VCaP (cell line): Measurements from ENCODE around the gene ALG2.
"Not testable (repeated sequence)": the region's sequence is repeated elsewhere in the genome, so short reads cannot be mapped to it uniquely, and the experiment has no call there.

Experiments
- H3K27ac ChIP-seq: fragments of 450-650 bp; 2 replicates; pipeline ENCODE4 v1.5.1; 2017
- CTCF ChIP-seq: fragments of 450-650 bp; conservative IDR thresholded peaks from 2 replicates; pipeline ENCODE4 v1.5.1; 2017; ENCODE audit warnings: mild to moderate bottlenecking, moderate library complexity

ALG2 gene

GRCh38 chr9:99210572-99210971, 11.2 kb downstream of the ALG2 start:
- no peak overlapping the region for H3K27ac ChIP-seq
- TF ChIP-seq CTCF: no peak

- no peak for TF ChIP-seq CTCF
Measured at GRCh38 chr9:99201603-99202002, 20.1 kb downstream of the ALG2 start.

GRCh38 chr9:99199938-99200539, 21.7 kb downstream of the ALG2 start:
- no peak for TF ChIP-seq CTCF
- no peak overlapping the region for H3K27ac ChIP-seq

More at GRCh38 chr9:99201603-99202002, 20.1 kb downstream of the ALG2 start:
- H3K27ac ChIP-seq: no peak overlapping the region

GRCh38 chr9:99197987-99198386, 23.8 kb downstream of the ALG2 start:
- H3K27ac ChIP-seq: no peak overlapping the region
- no peak for TF ChIP-seq CTCF

- no peak overlapping the region for H3K27ac ChIP-seq
- no peak for TF ChIP-seq CTCF
Measured at GRCh38 chr9:99197124-99197630, 24.6 kb downstream of the ALG2 start.

- H3K27ac ChIP-seq: not testable (repeated sequence)
Measured at GRCh38 chr9:99196484-99196883, 25.3 kb downstream of the ALG2 start.

- TF ChIP-seq CTCF: no peak
Measured at GRCh38 chr9:99193466-99193821, 28.3 kb downstream of the ALG2 start.

GRCh38 chr9:99192786-99193465, 28.8 kb downstream of the ALG2 start:
- H3K27ac ChIP-seq: no peak overlapping the region
- peak; percentile 24 for TF ChIP-seq CTCF

More at GRCh38 chr9:99193466-99193821, 28.3 kb downstream of the ALG2 start:
- H3K27ac ChIP-seq: no peak overlapping the region
